Kidney epithelial cell (primary cell): Measurements from ENCODE around the gene PXN. TPM values are rescaled to one million over a fixed set of nuclear protein-coding genes. Genes with fewer than 3 reads are reported as not detected.
A peak's percentile ranks its signal among the peaks of the same experiment; 100 is the strongest.

ENCODE experiments used
- DNase-seq: peaks from one replicate; pipeline ENCODE4 v3.0.0-alpha.2; 2010; ENCODE audit warnings: low read depth
- H3K27me3 ChIP-seq: 2 replicates; pipeline ENCODE4 v1.6.0; 2011; ENCODE audit warnings: low read length; ENCODE audit not compliant: control insufficient read depth, insufficient read depth
- H3K36me3 ChIP-seq: 2 replicates; pipeline ENCODE4 v1.5.1; 2011; ENCODE audit warnings: low read length; ENCODE audit not compliant: control insufficient read depth, insufficient read depth
- H3K4me3 ChIP-seq: 2 replicates; pipeline ENCODE4 v1.5.1; 2011; ENCODE audit warnings: low read depth, mild to moderate bottlenecking, control low read depth, low read length
- total RNA-seq: library from RNA; depleted of rRNA; stranded (reverse); fragments of >200 nt; gene quantifications from 2 replicates; pipeline ENCODE4 v1.2.3, GENCODE V29; 2015
- TF ChIP-seq, protein P1 (sequence below): IDR thresholded peaks from 2 replicates; pipeline ENCODE4 v1.5.1; 2011; ENCODE audit warnings: mild to moderate bottlenecking, moderate library complexity, low read length, control low read depth, inconsistent platforms; ENCODE audit not compliant: insufficient read depth, poor library complexity, severe bottlenecking

The PXN gene
- total RNA-seq, 1 donor from 2014 or later: 88.1 TPM

DNA sequence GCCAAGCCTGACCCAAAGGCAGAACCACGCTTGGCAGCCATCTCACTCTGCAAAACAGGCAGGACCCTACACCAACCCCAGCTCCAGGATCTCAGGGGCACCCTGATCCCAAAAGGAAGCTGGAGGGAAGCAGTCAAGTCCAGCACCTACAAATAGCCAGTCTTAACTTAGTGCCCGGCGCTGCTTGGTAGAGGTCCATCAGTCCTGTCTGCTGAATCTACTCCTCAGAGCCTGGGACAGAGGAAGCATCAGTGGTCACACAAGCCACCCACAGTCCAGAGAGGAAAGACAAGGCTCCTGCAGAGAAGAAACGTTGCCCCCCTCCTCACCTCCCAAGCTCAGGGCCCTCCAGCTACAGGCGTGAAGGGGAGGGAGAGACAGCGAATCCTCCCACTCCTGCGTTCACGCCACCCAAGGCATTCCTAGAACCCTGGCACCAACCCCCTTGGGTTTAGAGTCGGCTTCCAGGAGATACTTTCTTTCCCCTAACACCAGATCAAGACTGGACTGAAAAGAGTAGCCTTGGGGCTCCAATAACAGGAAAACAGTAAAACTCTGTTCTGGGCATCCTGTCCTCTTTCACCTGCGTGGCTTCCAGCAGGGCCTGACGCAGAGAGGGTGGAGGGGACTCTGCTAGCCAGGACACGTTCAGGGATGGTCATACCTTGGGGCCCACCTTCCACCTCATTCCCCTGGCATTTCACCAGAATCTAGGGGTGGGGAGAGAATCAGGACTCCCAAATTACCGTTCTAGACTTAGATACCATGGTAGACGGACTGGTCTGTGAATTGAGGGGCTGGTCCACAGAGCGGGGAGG lies 1.2 kb downstream of the PXN start:
- no peaks in the 10 kb centered on the region for H3K27me3 ChIP-seq
- H3K4me3 ChIP-seq: peak overlapping the region; percentile 92
- TF ChIP-seq, protein P1, sequence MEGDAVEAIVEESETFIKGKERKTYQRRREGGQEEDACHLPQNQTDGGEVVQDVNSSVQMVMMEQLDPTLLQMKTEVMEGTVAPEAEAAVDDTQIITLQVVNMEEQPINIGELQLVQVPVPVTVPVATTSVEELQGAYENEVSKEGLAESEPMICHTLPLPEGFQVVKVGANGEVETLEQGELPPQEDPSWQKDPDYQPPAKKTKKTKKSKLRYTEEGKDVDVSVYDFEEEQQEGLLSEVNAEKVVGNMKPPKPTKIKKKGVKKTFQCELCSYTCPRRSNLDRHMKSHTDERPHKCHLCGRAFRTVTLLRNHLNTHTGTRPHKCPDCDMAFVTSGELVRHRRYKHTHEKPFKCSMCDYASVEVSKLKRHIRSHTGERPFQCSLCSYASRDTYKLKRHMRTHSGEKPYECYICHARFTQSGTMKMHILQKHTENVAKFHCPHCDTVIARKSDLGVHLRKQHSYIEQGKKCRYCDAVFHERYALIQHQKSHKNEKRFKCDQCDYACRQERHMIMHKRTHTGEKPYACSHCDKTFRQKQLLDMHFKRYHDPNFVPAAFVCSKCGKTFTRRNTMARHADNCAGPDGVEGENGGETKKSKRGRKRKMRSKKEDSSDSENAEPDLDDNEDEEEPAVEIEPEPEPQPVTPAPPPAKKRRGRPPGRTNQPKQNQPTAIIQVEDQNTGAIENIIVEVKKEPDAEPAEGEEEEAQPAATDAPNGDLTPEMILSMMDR: no peak
- no peak for DNase-seq
- H3K36me3 ChIP-seq: no peaks in the 10 kb centered on the region

GRCh38 chr12:120263748-120264085 lies 1.8 kb downstream of the PXN start:
- no peaks in the 10 kb centered on the region for H3K27me3 ChIP-seq
- DNase-seq: no peak
- TF ChIP-seq, protein P1: no peak
- no peaks in the 10 kb centered on the region for H3K36me3 ChIP-seq
- peak overlapping the region; percentile 92 for H3K4me3 ChIP-seq

DNA sequence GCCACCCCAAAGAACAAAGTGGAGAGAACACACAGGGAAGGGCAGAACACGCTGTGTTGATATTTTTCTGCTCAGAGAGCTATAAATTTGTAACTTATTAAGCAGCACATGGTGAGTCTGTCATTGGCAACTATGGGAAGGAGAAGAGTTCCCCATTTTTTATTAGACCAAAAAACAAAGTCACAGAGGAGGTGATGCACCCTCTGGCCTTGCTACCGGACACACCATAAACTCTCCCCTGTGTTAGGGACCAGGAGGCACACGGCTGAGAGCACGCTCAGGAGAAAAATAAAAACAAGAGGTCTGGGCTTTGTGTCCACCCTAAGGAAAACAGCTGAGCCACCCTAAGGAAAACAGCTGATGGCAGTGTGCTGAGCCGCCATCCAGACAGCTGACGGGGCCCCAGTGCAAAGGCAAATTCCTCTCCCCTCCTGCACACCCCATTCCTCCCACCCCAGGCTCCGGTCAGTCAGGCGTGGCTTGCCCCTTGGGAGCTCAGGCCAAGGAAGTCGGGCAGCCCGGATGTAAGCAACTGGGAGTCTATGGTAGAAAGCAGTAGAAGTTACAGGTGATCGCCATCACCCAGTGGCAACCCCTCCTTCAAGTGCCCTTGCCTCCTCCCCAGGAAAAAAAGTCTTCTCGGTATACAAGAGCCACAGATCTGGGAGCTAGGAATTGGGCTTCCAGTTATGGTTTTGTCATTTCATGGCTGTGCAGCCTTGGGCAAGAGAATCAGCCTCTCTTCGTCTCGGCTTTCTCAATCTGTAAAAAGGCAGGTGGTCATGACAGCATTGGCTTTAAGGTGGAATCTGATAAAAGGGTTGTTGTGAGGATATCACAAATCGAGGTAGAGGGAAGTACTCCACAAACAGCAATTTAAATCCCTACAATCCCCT lies 2.4 kb downstream of the PXN start:
- H3K36me3 ChIP-seq: no peaks in the 10 kb centered on the region
- DNase-seq: no peak
- H3K27me3 ChIP-seq: no peaks in the 10 kb centered on the region
- H3K4me3 ChIP-seq: peak overlapping the region; percentile 92
- TF ChIP-seq, protein P1: no peak

DNA sequence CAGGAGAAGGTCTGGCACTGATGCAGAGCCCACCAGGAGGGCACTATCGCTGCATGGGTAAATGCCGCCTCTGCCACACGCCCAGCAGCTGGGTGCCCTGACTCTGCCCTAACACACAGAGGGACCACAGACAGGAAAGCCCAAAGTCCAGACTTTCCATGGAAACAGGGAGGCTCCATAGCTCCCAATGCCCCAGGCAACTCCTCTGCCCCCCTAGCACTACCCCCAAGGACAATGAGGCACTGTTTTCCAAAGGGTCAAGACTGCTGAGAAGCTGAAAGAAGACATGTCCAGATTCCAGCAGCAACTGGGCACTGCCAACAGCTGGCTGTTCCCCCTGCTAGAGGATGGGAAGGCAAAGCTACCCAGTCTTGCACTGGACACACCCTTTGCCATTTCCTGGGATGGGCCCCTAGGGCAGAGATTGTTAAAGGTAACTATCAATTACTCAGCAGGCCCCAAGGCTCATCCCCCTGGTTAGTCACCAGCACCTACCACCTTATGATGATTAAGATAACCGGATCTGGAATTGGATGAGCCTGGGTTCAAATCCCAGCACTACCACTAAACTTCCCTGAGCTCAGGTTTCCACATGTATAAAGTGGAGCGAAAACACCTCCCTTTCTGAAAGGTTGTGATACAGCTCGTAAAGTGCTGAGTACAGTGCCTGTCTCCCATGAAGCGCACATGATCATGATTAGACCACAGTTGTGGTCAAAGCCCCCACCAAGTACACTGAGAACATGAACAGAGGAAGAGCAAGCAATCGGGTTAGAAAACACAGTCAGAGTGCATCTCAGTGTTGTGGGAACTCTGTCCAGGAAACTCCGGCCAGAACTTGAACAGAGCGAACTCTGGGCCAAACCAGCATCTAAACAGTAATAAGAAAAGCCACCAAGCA lies 3.3 kb downstream of the PXN start:
- Histone ChIP-seq H3K27me3 (no peaks in the 10 kb centered on the region), H3K36me3 (no peaks in the 10 kb centered on the region), H3K4me3 (no peak overlapping the region)
- DNase-seq: no peak
- TF ChIP-seq, protein P1: no peak

DNA sequence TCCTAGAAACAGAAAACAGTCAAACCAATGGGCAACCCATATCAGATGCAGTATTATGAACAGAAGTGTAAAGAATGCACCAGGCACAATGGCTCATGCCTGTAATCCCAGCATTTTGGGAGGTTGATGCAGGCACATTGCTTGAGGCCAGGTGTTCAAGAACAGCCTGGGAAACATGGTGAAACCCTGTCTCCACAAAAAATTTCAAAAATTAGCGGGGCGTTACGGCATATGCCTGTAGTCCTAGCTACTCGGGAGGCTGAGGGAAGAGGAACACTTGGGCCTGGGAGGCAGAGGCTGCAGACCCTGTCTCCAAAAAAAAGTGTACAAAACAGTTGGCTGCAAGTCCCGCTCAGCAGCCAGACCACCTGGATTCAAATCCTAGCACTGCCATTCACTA lies 4.9 kb downstream of the PXN start:
- TF ChIP-seq, protein P1: no peak
- Histone ChIP-seq H3K27me3 (no peaks in the 10 kb centered on the region), H3K4me3 (no peak overlapping the region), H3K36me3 (no peaks in the 10 kb centered on the region)
- DNase-seq: no peak
